D721Med (cell line): Measurements from ENCODE around the gene MYO1G.
"Not testable (repeated sequence)": the region's sequence is repeated elsewhere in the genome, so short reads cannot be mapped to it uniquely, and the experiment has no call there.

Experiments used
- DNase-seq: peaks from one replicate; pipeline ENCODE4 v3.0.0; 2011; ENCODE audit warnings: low spot score; ENCODE audit not compliant: insufficient read length
- FAIRE-seq: peaks from 2 replicates; lab custom pipeline; 2011; peaks lifted over from hg19 to GRCh38; lab: Jason Lieb, UNC
- TF ChIP-seq, protein P1 (sequence below): IDR thresholded peaks from 2 replicates; pipeline ENCODE4 v1.5.1; 2012; ENCODE audit warnings: mild to moderate bottlenecking, control low read depth; ENCODE audit not compliant: insufficient read depth; ENCODE audit errors: missing control alignments

MYO1G gene

DNA sequence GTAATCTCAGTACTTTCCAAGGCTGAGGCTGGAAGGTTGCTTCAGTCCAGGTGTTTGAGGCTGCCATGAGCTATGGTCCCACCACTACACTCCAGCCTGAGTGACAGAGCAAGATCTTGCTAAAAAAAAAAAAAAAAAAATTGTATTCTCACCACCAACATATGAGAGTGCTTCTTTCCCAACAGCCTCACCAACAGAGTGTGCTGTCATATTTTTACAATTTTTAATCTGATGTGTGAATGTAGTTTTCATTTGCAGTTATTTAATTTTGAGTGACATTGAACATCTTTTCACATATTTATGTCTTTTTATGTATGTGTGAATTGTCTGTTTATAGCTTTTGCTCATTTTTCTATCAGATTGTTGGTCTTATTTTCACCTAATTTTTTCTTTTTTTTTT lies 35.2 kb downstream of the MYO1G start:
- DNase-seq = no peak
- FAIRE-seq = no peak
- TF ChIP-seq, protein P1, sequence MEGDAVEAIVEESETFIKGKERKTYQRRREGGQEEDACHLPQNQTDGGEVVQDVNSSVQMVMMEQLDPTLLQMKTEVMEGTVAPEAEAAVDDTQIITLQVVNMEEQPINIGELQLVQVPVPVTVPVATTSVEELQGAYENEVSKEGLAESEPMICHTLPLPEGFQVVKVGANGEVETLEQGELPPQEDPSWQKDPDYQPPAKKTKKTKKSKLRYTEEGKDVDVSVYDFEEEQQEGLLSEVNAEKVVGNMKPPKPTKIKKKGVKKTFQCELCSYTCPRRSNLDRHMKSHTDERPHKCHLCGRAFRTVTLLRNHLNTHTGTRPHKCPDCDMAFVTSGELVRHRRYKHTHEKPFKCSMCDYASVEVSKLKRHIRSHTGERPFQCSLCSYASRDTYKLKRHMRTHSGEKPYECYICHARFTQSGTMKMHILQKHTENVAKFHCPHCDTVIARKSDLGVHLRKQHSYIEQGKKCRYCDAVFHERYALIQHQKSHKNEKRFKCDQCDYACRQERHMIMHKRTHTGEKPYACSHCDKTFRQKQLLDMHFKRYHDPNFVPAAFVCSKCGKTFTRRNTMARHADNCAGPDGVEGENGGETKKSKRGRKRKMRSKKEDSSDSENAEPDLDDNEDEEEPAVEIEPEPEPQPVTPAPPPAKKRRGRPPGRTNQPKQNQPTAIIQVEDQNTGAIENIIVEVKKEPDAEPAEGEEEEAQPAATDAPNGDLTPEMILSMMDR = no peak

DNA sequence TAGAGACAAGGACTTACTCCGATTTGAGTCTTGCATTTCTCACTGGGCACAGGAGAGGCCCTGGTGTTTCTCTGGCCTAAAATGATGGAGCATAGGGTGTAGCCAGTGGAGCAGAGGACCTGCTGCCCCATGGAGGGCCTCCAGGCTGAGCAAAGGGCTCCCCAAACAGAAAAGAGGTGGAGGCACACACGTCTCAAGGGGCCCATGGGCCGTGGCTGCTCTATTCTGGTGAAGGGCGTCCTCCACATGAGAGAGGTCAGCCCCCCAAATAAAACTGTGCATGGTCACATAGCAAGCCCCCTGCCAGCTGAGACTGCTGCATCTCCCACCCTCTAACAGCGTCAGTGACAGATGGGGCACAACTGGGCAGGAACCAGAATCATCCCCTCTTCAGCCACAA lies 41.4 kb downstream of the MYO1G start:
- DNase-seq (no peak), FAIRE-seq (no peak)
- TF ChIP-seq, protein P1 = no peak

DNA sequence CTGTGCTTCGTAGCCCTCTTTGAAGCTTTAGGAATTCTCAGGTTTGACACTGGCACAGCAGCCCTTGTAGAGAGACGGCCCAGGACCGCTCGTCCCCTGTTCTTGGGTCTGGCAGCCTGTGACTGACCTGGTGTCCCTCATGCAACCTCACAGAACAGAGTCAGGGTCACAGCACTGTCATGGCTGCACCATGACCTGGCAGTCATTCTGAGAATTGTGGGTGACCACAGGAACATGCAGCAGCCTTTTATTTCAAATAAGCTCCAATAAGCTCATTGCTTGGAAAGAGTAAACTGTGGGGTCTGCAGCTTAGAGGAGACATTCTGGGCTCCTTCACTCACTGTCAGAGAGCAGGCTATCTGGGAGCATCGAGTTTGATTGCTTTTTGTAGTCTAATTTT lies 42.5 kb downstream of the MYO1G start:
- no peak for FAIRE-seq
- TF ChIP-seq, protein P1 = no peak
- no peak for DNase-seq

DNA sequence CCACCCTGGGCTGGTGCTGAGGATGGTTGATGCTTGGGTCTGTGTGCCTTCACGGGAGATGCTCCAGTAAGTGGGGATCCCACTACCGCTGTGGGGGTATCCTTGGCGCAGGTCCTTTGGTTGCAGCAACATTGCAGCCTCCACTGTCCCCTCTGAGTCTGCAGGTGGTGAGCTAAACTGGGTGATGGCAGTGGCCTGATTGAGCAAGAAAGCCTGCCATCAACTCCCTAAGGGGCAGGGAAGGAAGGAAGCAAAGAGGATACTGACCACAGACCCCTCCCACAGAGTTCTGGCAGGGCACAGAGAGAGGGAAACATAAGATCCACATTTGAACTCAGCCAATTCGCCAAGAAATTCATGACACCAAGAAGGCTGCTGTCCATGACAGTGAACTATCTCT lies 43.2 kb downstream of the MYO1G start:
- DNase-seq = no peak
- no peak for FAIRE-seq
- TF ChIP-seq, protein P1 = no peak

DNA sequence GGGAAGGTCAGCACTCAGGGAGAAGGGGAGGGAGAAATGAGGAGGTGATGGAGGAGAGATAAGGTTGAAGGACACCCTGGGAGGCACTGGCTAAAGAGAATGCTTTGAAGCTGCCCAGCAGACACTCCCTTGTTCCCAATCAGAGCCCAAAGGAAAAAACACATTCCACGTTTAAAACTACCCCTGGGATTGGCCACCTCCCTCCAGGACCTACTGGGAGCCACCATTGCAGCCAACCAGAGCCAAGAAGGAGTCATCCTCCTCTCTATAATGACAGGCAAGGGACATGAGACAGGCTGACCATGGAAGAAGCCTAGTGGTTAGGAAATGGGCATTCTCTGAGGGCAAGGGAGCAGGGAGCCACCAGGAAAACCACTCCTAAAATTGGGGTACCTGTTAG lies 43.8 kb downstream of the MYO1G start:
- FAIRE-seq = no peak
- DNase-seq = no peak
- TF ChIP-seq, protein P1 = no peak

DNA sequence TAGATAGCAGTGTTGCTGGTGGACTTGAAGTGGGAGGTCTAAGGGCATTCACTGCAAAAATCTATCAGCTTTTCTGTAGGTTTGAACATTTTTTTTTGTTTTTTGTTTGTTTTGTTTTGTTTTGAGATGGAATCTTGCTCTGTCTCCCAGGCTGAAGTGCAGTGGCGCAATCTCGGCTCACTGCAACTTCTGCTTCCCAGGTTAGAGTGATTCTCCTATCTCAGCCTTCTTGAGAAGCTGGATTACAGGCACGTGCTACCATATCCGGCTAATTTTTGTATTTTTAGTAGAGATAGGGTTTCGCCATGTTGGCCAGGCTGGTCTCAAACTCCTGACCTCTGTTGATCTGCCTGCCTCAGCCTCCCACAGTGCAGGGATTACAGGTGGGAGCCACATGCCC lies 44.3 kb downstream of the MYO1G start:
- not testable (repeated sequence) for FAIRE-seq

DNA sequence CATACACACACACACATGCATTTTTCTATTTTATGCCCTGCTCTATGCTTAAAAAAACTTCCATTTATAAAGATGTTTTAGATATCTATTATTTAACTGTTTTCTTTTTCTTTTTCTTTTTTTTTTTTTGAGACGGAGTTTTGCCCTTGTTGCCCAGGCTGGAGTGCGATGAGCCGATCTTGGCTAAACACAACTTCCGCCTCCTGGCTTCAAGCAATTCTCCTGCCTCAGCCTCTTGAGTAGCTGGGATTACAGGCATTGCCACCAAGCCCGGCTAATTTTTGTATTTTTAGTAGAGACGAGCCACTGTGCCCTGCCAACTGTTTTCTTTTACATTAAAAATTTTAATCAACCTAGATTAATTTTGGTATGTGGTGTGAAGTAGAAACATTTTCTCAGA lies 47.9 kb downstream of the MYO1G start:
- TF ChIP-seq, protein P1 = no peak
- FAIRE-seq (no peak), DNase-seq (no peak)

More for the DNA sequence above, 44.3 kb downstream of the MYO1G start:
- DNase-seq = not testable (repeated sequence)

DNA sequence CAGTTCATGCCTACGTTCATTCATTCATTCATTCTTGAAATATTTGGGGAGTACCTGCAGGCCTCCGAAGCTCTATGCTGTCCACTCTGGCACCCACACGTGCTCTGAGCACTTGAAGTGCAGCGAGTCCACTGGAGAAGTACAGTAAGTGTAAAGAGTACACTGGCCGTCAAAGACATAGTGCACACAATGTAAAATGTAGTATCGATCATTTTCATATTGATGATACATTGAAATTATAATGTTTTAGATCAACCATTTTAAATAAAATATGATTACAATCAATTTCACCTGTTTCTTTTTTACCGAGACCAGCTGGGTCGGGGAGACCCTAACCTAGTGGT lies 56.5 kb downstream of the MYO1G start:
- TF ChIP-seq, protein P1 = no peak
- no peak for FAIRE-seq

More for the DNA sequence above, 56.5 kb downstream of the MYO1G start:
- DNase-seq = no peak
